GM18526 (cell line): ENCODE measurements around the gene SMG5.

Source experiments
- POLR2A ChIP-seq: IDR thresholded peaks from 3 replicates; pipeline ENCODE4 v1.6.1; 2011; ENCODE audit not compliant: insufficient read length; ENCODE audit errors: extremely low read depth

SMG5 gene

DNA sequence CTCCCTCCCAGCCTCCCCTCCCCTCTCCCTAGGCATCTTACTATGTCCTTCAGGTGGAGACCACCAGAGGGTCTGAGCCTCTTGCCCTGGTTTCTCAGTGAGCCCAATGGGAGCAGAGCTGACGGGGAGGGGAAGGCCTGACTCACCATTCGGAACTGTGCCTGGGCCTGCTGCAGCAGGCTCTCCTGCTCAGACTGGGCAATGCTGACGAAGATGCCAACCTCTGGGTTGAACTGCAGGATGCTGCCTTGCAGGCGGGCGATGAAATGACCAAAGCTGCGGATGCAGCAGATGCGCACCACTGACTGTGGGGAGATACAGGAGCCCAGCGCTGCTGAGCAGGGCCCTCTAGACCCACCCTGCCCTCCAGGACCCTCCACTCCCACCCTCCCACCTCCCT is 23.8 kb downstream of the SMG5 start:
- no peak for TF ChIP-seq POLR2A

DNA sequence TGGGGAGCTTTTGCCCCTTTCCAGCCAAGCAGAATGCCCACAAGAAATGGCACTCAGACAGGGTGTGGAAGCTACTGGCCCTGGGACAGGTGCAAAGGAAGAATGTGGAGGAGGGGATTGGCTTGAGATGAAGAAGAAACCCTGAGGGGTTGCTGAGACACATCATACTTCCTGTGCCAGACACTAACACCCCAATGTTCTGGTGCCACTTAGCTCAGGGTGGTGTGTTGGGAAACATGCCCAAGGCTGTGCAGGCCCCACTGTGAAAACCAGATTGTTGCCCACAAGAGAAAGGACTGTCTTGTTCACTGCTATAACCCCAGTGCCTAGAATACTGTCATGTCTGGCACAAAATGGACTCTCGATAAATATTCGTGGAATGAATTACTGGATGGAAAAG is 24.9 kb downstream of the SMG5 start:
- TF ChIP-seq POLR2A, result no peak

DNA sequence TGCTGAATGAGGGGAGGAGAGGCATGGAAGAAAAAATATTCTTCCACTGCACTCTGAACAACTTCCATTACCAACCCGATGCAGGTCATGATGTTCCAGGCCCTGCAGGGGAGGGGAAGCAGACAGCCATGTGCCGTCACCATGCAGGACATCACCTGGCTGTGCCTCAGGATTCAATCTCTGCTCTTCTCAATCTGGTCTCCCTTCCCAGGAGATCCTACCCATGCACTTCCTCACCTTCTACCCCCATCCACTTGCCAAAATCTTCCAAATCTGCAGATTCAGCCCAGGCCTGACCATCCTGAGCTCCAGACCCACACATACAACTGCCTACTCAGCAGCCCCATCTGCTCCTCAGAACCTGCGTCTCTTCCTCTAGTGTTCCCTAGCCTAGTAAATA is 29.0 kb downstream of the SMG5 start:
- no peak for TF ChIP-seq POLR2A

DNA sequence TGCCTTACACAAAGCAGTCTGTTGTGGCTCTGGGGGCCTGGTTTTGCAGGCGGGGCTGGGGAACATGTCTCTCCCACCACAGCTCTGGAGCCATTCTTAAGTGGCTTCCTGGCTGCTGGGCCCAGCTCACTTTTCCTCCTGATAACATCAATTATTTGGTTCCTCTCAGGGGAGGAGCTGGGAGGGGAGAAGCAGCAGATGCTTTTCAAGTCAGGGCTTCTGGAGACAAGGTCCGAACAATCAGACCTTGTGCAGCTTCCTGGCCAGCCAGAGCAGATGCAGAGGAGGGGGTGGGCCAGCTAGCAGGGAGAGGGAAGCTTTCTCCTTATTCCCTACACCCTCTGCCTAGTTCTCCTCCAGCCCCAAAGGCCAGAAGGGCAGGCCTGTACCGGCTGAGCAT is 31.1 kb downstream of the SMG5 start:
- no peak for TF ChIP-seq POLR2A

DNA sequence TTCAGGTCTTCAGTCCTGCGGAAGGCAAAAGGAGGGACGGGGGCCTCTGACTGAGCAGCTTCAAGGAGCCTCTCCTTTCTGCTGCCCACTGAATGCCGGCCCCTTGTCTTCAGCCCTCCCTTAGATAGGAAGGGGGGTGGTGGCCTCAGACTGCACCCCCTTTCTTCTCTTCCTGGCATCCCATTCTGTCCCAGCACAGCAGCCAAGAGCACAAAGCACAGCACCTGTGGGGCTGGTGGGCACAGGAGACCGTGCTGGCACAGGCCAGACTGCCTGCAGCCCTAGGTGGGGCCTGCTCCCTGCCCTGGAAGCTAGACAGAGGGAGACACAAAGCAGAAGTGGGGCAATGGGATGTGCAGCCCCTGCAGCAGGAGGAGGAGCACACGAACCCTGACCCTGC is 33.0 kb downstream of the SMG5 start:
- TF ChIP-seq POLR2A, result no peak

DNA sequence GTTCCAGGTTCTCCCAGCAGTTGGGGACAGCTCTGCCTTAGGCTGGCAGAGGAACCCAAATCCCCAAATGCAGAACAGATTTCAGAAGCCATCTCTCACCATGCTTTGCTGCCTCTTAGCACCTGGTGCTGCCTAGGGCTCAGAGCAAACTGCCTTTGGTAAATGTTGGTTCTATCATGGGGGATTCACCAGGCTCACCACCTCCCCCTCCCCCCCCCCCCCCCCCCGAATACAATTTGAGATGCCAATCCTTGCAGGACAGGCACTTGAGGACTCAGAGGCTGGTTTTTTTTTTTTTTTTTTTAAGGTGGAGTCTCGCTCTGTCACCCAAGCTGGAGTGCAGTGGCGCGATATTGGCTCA is 34.3 kb downstream of the SMG5 start:
- no peak for TF ChIP-seq POLR2A

DNA sequence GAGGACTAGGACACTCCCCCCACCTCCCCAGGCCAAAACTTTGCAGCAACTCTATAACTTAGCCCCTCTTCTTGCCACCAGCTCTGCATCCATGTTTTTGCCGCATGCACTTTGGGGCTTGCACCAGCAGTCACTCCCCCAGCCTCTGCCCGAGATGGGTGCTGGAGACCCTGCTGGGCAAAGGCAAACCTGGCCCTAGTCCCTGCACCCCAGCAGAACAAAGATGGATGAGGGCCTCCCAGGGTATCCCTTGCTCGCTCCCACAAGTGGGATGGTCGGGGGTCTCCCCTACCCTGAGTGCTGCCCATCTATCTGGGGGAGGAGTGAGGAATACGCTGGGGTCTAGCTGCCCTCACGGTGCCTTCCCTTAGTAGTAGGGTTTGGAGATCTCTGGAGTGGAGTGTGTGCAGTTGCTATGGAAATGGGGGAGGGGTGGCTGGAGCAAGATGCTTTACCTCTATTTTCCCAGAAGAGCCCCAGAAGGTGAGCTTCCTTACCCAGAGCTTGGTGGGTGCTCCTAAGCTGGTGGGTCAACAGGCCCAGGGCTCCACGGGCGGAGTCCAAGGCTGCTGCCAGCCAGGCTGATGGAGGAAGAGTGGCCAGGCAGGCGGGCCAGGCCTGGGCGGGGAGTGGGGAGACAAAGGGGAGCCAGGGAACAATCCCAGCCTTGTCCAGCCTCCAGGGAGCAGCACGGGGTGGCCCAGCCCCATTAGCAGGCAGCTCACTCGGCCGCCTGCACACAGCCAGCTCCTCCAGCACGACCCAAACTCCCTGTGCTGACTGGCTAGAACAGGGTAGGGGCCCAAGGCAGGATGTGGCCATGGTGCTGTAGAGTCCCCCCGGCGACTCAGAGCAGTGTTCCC is 34.9 kb downstream of the SMG5 start, which contains the start of gene PAQR6:
TSS of gene PAQR6 (minus strand) at position 597 of the 863 bp plus-strand sequence. CDS start 1,325 bp downstream, outside the sequence.
- no peak for TF ChIP-seq POLR2A

DNA sequence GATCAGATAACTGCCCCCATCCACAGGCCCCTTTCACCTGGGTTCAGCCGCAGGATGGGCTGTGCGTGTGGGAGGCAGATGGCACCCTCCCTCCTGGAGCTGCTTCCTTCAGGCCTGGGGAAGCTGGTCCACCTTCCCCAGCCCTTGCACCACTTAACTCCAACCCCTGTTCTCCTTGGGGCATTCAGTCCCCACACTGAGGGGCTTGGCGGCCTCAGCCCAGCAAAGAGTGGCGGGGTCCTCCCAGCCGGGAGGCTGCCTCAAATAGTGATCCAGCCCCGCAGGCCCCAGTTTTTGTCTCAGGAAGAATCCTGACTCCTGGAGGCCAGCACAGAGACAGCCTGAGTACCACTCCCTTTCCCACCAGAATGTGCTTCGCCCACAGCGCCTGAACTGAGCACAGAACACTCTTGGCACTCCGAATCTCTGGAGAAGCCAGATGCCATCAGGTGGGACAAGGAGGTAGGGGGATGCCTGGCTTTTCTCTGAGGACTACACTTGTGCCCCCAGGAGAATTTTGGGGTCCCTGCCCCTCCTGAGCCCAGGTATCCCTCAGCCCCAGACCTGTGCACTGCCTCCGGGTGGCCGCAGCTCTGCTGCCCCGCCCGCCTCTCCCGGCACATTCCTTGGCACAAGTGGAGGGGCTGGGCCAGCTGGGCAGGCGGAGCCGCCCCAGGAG is 35.7 kb downstream of the SMG5 start:
- no peak for TF ChIP-seq POLR2A

DNA sequence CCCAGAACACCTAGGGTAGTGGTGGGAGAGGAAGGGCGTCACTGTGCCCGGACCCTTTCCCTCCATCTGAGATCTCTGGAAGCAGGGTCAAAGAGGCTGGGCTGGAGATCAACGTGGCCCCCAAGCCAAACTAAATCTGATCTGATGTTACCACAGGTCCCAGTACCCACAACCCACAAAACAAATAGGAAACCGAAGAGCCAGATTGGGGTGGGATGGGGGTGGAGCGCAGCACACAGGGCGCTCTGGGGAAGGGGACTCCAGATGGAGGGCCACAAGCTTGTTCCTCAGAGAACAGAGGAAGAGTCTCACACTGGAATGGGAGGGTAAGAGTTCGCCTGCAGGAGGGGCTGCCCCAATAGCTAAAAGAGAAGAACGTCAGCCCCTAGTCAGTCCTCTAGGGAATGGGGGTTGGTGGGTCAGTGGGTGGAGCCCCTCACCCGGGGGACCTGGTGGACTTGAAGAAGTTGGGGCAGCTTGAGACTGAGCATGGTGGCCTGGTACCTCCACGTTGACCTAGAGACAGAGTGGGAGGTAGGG is 36.3 kb downstream of the SMG5 start:
- TF ChIP-seq POLR2A, result no peak

DNA sequence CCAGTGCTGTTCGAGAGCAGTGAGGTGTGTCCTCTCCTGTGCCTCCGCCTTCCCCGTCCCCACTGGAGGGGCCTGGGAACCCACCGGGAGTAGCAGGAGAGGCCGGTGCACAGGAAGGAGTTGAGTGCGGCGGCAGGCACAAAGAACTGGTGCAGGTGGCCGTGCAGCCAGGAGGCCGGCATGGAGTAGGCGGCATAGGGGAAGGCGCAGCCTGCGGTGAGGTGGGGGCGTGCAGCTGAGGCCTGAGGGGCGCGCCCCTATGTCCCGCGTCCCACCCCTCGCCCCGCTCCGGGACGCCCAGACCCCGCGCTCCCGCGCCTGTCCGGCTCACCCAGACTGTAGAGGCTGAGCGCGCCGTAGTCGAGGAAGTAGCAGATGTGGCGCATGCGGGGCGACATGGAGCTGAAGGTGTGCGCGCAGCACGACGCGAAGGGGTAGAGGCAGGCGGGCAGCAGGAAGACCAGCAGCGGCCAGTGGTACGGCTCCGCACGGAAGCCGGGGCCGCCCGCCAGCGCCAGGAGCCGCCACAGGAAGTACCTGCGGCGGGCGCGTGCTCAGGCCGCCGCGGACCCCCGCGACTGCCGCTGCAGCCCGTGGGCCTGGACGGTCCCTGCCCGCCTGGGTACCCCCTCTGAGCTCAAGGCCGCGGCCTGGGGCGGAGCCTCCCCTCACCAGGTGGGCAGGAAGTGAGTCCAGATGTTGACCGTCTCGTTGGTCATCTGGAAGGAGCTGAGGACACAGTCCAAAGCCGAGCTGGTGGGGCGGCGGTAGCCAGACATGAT is 37.0 kb downstream of the SMG5 start:
- TF ChIP-seq POLR2A, result no peak

DNA sequence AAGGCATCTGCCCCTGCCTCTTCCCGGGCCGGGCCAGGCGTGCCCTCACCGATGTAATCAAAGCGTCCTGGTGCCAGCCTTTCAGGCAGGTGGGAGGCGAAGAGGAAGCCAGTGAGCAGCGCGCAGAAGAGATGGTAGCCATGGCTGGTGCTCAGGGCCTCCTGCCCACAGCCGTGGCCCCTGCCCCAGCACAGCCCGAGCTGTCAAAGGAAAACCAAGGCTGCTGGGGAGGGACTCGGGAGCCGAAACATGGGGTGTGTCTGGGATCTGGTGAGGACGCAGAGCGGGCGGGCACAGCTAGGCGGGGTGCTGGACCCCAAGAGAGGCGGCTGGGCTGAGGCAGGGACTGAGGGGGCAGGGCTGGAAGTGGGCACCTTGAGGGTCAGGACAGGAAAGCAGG is 37.9 kb downstream of the SMG5 start:
- TF ChIP-seq POLR2A, result no peak

DNA sequence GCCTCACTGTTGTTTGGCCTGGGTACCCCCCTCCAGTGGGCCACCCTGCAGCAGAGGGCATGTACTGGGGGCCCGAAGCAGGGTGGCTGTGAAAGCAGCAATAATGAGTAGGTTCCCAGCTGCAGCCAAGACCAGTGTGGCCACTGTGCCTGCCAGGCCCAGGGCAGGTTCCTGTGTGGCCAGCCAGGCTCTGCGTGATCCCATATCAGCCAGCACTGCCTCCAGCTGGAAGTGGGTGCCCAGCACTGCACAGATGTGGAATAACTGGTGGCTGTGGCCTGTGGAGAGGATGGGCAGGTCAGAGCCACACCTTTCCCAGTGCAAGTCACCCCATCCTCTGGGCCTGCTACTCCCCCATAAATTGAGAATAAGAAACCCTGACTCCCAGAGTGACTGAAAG is 38.5 kb downstream of the SMG5 start:
- no peak for TF ChIP-seq POLR2A

DNA sequence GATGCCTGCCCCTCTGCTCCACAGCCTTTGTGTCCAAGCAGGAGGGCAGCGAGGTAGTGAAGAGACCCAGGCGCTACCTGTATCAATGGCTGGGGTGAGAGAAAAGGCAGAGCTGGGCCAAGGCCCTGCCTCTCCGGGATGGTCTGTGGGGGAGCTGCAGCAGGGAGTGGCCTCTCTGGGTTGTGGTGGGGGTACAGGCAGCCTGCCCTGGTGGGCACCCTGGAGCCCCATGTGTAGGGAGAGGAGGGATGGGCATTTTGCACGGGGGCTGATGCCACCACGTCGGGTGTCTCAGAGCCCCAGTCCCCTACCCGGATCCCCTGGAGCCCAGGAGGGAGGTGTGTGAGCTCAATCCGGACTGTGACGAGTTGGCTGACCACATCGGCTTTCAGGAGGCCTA is 39.9 kb downstream of the SMG5 start:
- TF ChIP-seq POLR2A, result no peak

DNA sequence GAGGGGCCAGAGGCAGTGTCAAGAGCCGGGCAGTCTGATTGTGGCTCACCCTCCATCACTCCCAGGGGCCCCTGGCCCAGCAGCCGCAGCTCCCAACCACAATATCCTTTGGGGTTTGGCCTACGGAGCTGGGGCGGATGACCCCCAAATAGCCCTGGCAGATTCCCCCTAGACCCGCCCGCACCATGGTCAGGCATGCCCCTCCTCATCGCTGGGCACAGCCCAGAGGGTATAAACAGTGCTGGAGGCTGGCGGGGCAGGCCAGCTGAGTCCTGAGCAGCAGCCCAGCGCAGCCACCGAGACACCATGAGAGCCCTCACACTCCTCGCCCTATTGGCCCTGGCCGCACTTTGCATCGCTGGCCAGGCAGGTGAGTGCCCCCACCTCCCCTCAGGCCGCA is 40.7 kb downstream of the SMG5 start, which contains the start of gene BGLAP:
TSS of gene BGLAP (plus strand) at position 259 of the 400 bp plus-strand sequence. CDS start at position 307, 48 bp downstream.
- TF ChIP-seq POLR2A, result no peak

DNA sequence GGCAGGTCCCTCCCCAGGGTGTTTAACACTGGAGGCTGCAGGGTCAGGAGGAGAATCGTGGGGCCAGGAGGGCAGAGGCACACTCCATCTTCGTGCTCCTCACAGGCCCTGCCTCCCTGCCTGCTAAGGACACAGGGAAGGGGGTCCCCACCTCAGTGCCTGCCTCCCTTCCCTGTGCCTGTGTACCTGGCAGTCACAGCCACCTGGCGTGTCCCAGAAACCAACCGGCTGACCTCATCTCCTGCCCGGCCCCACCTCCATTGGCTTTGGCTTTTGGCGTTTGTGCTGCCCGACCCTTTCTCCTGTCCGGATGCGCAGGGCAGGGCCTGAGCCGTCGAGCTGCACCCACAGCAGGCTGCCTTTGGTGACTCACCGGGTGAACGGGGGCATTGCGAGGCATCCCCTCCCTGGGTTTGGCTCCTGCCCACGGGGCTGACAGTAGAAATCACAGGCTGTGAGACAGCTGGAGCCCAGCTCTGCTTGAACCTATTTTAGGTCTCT is 41.3 kb downstream of the SMG5 start:
- TF ChIP-seq POLR2A, result no peak

DNA sequence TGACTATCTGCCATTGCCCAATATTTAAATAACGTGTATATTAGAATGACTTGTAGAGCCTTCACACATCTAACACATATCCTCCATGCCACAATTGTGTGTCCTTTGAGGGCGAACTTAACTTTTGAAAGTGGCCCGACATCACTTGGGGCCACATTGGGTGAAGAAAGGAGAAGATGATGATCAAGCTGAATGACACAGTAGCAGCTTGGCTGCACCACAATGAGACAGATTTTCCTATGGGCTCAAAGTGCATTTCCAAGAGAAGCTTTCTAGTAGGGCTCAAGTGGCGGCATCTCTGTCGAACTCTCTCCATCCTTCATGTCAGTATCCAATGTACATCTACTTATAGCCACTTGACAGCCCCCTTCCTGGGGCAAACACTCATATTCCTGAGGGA is 44.4 kb downstream of the SMG5 start:
- TF ChIP-seq POLR2A, result no peak

DNA sequence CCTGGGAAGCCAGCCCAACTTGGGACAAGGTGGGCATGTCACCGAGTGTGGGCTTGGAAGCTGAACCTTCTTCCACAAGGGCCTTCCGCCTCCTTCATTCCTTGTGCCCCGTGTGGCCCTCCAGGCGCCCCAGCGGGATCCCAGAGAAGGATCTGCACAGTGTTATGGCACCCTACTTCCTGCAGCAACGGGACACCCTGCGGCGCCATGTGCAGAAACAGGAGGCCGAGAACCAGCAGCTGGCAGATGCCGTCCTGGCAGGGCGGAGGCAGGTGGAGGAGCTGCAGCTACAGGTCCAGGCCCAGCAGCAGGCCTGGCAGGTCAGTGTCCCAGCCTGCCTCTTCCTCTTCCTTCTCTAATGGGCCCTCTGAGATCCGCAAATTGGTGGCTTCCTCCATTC is 46.5 kb downstream of the SMG5 start:
- TF ChIP-seq POLR2A, result no peak
